SJCRH30 (cell line): ENCODE results near the gene ANO4. TPM values are rescaled to one million over a fixed set of nuclear protein-coding genes. Genes with fewer than 3 reads are reported as not detected.

Experiments used
- DNase-seq, 2 experiments: peaks; one replicate each; pipeline ENCODE4 v3.0.0-alpha.2; 2015 to 2020
- H3K27ac ChIP-seq: fragments of 250-450 bp; sonication (Bioruptor Pico); 2 replicates; pipeline ENCODE4 v1.5.1; 2020; ENCODE audit warnings: mild to moderate bottlenecking, moderate library complexity
- H3K27me3 ChIP-seq: fragments of 250-450 bp; sonication (Bioruptor Pico); 2 replicates; pipeline ENCODE4 v1.5.1; 2020; ENCODE audit warnings: mild to moderate bottlenecking, moderate library complexity
- H3K36me3 ChIP-seq: fragments of 250-450 bp; sonication (Bioruptor Pico); 2 replicates; pipeline ENCODE4 v1.5.1; 2020; ENCODE audit warnings: mild to moderate bottlenecking, moderate library complexity
- H3K4me1 ChIP-seq: fragments of 250-450 bp; sonication (Bioruptor Pico); 2 replicates; pipeline ENCODE4 v1.5.1; 2020; ENCODE audit warnings: mild to moderate bottlenecking, moderate library complexity
- H3K4me3 ChIP-seq: fragments of 250-450 bp; sonication (Bioruptor Pico); 2 replicates; pipeline ENCODE4 v1.5.1; 2020; ENCODE audit warnings: mild to moderate bottlenecking, moderate library complexity
- H3K9me3 ChIP-seq: fragments of 250-450 bp; sonication (Bioruptor Pico); replicated peaks from 2 replicates; pipeline ENCODE4 v1.5.1; 2020; ENCODE audit warnings: mild to moderate bottlenecking, moderate library complexity
- total RNA-seq: library from RNA; depleted of rRNA; stranded (reverse); fragments of >200 nt; shearing (Covaris generic); gene quantifications from 2 replicates; pipeline ENCODE4 v1.2.3, GENCODE V29; 2014

Gene ANO4
- total RNA-seq, 1 experiment from 2014 or later, result 0.16 TPM

GRCh38 chr12:101027200-101027599 lies 232.6 kb downstream of the ANO4 start:
- no peaks in the 10 kb centered on the region for H3K36me3 ChIP-seq
- H3K4me1 ChIP-seq, result peaks cover 23% of the 10 kb centered on the region
- H3K27me3 ChIP-seq, result no peaks in the 10 kb centered on the region
- H3K27ac ChIP-seq, result peak overlapping the region; percentile 85
- H3K9me3 ChIP-seq, result 0 out of 2 replicates have a peak, but pooled peaks cover 11% of the 10 kb centered on the region
- DNase-seq, result peak; percentile 88 to 93
- H3K4me3 ChIP-seq, result peak overlapping the region; percentile 29

- Histone ChIP-seq H3K27me3 (no peaks in the 10 kb centered on the region), H3K4me3 (no peak overlapping the region), H3K36me3 (no peaks in the 10 kb centered on the region), H3K4me1 (peaks cover 19% of the 10 kb centered on the region), H3K9me3 (0 out of 2 replicates have a peak, but pooled peaks cover 11% of the 10 kb centered on the region), H3K27ac (peak overlapping the region; percentile 85)
- peak; percentile 81 to 88 for DNase-seq
Observed at GRCh38 chr12:101027816-101028215, 233.2 kb downstream of the ANO4 start.

GRCh38 chr12:101038289-101038871 lies 243.8 kb downstream of the ANO4 start:
- H3K4me1 ChIP-seq, result no peaks in the 10 kb centered on the region
- no peak for DNase-seq
- no peak overlapping the region for H3K27ac ChIP-seq
- H3K9me3 ChIP-seq, result no peaks in the 10 kb centered on the region
- H3K4me3 ChIP-seq, result no peak overlapping the region
- H3K27me3 ChIP-seq, result no peaks in the 10 kb centered on the region
- no peaks in the 10 kb centered on the region for H3K36me3 ChIP-seq

- no peaks in the 10 kb centered on the region for H3K36me3 ChIP-seq
- H3K27ac ChIP-seq, result no peak overlapping the region
- no peak for DNase-seq
- no peaks in the 10 kb centered on the region for H3K4me1 ChIP-seq
- no peaks in the 10 kb centered on the region for H3K27me3 ChIP-seq
- H3K4me3 ChIP-seq, result no peak overlapping the region
- no peaks in the 10 kb centered on the region for H3K9me3 ChIP-seq
Observed at GRCh38 chr12:101039848-101040531, 245.4 kb downstream of the ANO4 start.

GRCh38 chr12:101040936-101041335 lies 246.4 kb downstream of the ANO4 start:
- Histone ChIP-seq H3K27ac (no peak overlapping the region), H3K27me3 (no peaks in the 10 kb centered on the region), H3K4me1 (no peaks in the 10 kb centered on the region), H3K4me3 (no peak overlapping the region), H3K9me3 (no peaks in the 10 kb centered on the region), H3K36me3 (no peaks in the 10 kb centered on the region)
- no peak for DNase-seq

GRCh38 chr12:101042211-101042610 lies 247.6 kb downstream of the ANO4 start:
- Histone ChIP-seq H3K4me1 (no peaks in the 10 kb centered on the region), H3K4me3 (no peak overlapping the region), H3K27ac (no peak overlapping the region), H3K36me3 (no peaks in the 10 kb centered on the region), H3K9me3 (no peaks in the 10 kb centered on the region), H3K27me3 (no peaks in the 10 kb centered on the region)
- no peak for DNase-seq

- H3K36me3 ChIP-seq, result no peaks in the 10 kb centered on the region
- no peak for DNase-seq
- no peak overlapping the region for H3K27ac ChIP-seq
Observed at GRCh38 chr12:101044512-101045059, 250.0 kb downstream of the ANO4 start.

GRCh38 chr12:101045486-101046464 lies 251.2 kb downstream of the ANO4 start:
- no peaks in the 10 kb centered on the region for H3K9me3 ChIP-seq
- H3K36me3 ChIP-seq, result no peaks in the 10 kb centered on the region
- peaks cover 8% of the 10 kb centered on the region for H3K4me1 ChIP-seq
- no peak overlapping the region for H3K4me3 ChIP-seq
- no peak overlapping the region for H3K27ac ChIP-seq
- DNase-seq, result no peak
- H3K27me3 ChIP-seq, result no peaks in the 10 kb centered on the region

More at GRCh38 chr12:101044512-101045059, 250.0 kb downstream of the ANO4 start:
- Histone ChIP-seq H3K9me3 (no peaks in the 10 kb centered on the region), H3K4me3 (no peak overlapping the region), H3K27me3 (no peaks in the 10 kb centered on the region), H3K4me1 (no peaks in the 10 kb centered on the region)

GRCh38 chr12:101047652-101048051 lies 253.1 kb downstream of the ANO4 start:
- DNase-seq, result no peak
- H3K27ac ChIP-seq, result no peak overlapping the region
- H3K9me3 ChIP-seq, result no peaks in the 10 kb centered on the region
- peaks cover 23% of the 10 kb centered on the region for H3K4me1 ChIP-seq
- H3K27me3 ChIP-seq, result no peaks in the 10 kb centered on the region
- H3K4me3 ChIP-seq, result no peak overlapping the region
- no peaks in the 10 kb centered on the region for H3K36me3 ChIP-seq

- Histone ChIP-seq H3K4me1 (peaks cover 41% of the 10 kb centered on the region), H3K9me3 (no peaks in the 10 kb centered on the region; the same call in 1 of the 2 replicates), H3K27ac (no peak overlapping the region), H3K27me3 (no peaks in the 10 kb centered on the region), H3K4me3 (no peak overlapping the region), H3K36me3 (no peaks in the 10 kb centered on the region)
- DNase-seq, result peak; percentile 16 to 57
Observed at GRCh38 chr12:101050631-101051030, 256.1 kb downstream of the ANO4 start.

- no peak for DNase-seq
Observed at GRCh38 chr12:101051151-101051550, 256.6 kb downstream of the ANO4 start.

GRCh38 chr12:101051901-101052550 lies 257.4 kb downstream of the ANO4 start:
- peaks cover 41% of the 10 kb centered on the region for H3K4me1 ChIP-seq
- peak; percentile 61 to 87 for DNase-seq
- no peak overlapping the region for H3K4me3 ChIP-seq
- H3K27ac ChIP-seq, result peak overlapping the region; percentile 55
- H3K27me3 ChIP-seq, result no peaks in the 10 kb centered on the region
- no peaks in the 10 kb centered on the region for H3K36me3 ChIP-seq
- no peaks in the 10 kb centered on the region; the same call in 1 of the 2 replicates for H3K9me3 ChIP-seq

More at GRCh38 chr12:101051151-101051550, 256.6 kb downstream of the ANO4 start:
- peak overlapping the region; percentile 55; the same call in 1 of the 2 replicates for H3K27ac ChIP-seq
- H3K9me3 ChIP-seq, result no peaks in the 10 kb centered on the region; the same call in 1 of the 2 replicates
- no peaks in the 10 kb centered on the region for H3K27me3 ChIP-seq
- no peaks in the 10 kb centered on the region for H3K36me3 ChIP-seq
- no peak overlapping the region for H3K4me3 ChIP-seq
- peaks cover 41% of the 10 kb centered on the region for H3K4me1 ChIP-seq

- no peak overlapping the region for H3K27ac ChIP-seq
- no peaks in the 10 kb centered on the region; the same call in 1 of the 2 replicates for H3K9me3 ChIP-seq
- H3K4me1 ChIP-seq, result peaks cover 41% of the 10 kb centered on the region
Observed at GRCh38 chr12:101053203-101053602, 258.6 kb downstream of the ANO4 start.

GRCh38 chr12:101055940-101056339 lies 261.4 kb downstream of the ANO4 start:
- H3K36me3 ChIP-seq, result no peaks in the 10 kb centered on the region
- H3K27ac ChIP-seq, result no peak overlapping the region
- no peak overlapping the region for H3K4me3 ChIP-seq
- DNase-seq, result no peak
- no peaks in the 10 kb centered on the region; the same call in 1 of the 2 replicates for H3K9me3 ChIP-seq
- H3K27me3 ChIP-seq, result no peaks in the 10 kb centered on the region
- H3K4me1 ChIP-seq, result peaks cover 32% of the 10 kb centered on the region

More at GRCh38 chr12:101053203-101053602, 258.6 kb downstream of the ANO4 start:
- DNase-seq, result no peak
- no peaks in the 10 kb centered on the region for H3K36me3 ChIP-seq
- no peaks in the 10 kb centered on the region for H3K27me3 ChIP-seq
- H3K4me3 ChIP-seq, result no peak overlapping the region
